GM11168 (cell line): Measurements from ENCODE around the gene OR51V1.
"Not testable (repeated sequence)": the region's sequence is repeated elsewhere in the genome, so short reads cannot be mapped to it uniquely, and the experiment has no call there.

Experiments
- in situ Hi-C: fragments of 300-500 bp; cut with MboI; formaldehyde crosslinking; loops from one replicate; pipeline ENCODE4 v1.12.0; 2022; ENCODE audit warnings: low sequenced_read_pairs; ENCODE audit not compliant: unreplicated experiment

Gene OR51V1

DNA sequence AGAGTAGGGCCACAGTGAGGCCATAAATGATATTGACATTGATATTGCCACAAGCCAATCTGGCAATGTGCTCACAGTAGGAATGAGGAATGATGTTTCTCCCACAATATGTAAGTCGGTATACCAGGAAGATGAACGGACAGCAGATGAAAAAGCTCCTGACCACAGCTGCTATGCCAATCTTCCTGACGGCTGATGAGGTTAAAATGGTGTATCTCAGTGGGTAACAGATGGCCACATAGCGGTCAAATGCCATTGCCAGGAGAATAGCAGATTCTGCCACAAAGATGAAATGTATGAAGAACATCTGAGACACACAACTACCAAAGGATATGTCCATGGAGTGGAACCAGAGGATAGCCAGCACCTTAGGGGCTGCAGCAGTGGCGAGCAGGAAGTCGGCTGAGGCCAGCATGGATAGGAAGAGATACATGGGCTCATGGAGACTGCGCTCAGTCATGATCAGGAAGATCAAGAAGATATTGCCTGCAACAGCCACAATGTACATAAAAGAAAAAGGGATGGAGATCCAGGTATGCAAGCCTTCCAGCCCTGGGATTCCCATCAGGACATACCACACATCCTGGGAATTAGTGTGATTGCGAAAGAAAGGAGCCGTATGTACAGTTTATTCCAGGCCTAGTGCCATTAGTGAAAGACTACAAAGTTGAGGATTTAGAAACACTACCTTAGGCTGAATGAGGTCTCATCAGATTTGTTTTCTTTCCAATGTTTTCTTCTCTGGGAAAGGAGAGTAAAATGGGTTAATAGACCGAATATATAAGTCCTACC lies 22.2 kb downstream of the OR51V1 start:
- in situ Hi-C loops = no loop called here

DNA sequence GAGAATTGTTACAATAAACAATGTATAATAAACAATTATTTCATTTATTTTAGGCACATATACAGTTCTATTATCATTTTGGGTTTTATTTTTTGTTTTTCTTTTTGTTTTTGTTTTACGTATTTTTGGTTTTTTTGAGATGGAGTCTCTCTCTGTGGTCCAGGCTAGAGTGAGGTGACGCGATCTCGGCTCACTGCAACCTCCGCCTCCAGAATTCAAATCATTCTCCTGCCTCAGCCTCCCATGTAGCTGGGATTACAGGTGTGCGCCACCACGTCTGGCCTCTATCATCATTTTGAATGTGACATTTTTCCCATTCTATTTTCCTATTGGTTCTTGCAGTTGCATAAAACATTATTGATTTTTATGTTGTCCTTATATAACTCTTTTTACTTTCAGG lies 25.5 kb downstream of the OR51V1 start:
- in situ Hi-C loops = no loop called here

DNA sequence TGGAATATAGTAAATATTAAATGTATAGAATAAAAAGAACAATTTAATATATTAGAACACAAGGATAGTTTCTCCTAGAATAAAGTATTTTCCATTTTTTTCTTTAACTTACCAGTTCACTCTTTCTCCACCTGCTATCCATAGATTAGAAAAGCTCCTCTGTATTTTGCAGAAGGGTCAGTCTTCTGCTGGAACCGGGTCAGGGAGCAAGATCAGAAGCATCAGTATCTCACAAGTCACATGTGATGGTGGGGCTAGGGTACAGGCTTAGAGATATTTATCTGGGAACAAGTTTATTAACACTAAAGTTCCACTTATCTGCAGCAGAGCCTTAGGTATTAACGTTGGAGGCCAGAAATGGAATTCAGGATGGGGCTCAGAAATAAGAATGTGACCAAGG lies 28.6 kb downstream of the OR51V1 start:
- in situ Hi-C loops = no loop called here

DNA sequence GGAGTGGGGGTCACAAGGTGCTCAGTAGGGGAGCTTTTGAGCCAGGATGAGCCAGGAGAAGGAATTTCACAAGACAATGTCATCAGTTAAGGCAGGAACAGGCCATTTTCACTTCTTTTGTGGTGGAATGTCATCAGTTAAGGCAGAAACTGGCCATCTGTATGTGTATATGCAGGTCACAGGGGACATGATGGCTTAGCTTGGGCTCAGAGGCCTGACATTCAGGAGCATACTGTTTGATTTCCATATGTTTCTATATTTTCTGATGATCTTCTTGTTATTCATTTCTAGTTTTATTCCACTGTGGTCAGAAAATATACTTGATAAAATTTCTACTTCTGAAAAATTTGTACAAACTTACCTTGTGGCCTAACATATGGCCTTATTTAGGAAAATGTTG lies 34.6 kb downstream of the OR51V1 start:
- in situ Hi-C loops = not testable (repeated sequence)

DNA sequence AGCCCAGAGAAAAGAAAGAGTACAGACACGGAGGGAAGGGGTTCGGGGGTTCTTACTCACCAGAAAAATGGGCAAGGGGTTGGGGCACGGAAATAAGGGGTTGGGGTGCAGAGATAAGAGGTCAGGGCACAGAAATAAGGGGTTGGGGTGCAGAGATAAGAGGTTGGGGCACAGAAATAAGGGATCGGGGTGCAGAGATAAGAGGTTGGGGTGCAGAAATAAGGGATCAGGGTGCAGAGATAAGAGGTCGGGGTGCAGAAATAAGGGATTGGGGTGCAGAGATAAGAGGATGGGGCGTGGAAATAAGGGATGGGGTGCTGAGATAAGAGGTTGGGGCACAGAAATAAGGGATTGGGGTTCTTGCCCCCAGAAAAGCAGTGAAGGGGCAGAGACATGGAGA lies 35.7 kb downstream of the OR51V1 start:
- in situ Hi-C loops = not testable (repeated sequence)

DNA sequence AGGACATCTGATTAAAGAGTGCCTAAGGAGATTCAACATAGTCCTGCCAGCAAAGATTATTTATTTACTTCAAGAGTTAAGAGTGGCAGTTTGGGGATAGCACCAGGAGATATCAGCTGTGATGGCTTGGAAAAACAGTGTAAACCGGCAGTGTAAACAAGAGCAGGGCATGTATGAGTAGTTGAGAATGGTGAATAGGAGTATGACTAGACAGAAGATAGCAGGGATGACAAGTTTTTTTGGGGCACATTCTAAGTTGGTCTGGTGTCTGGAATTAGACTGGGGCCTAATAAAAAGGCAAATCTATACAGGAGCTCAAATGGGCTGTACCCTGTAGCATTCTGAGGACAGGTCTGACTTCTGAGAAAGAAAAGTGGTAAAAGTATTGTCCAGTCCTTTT lies 39.4 kb downstream of the OR51V1 start:
- in situ Hi-C loops = not testable (repeated sequence)

DNA sequence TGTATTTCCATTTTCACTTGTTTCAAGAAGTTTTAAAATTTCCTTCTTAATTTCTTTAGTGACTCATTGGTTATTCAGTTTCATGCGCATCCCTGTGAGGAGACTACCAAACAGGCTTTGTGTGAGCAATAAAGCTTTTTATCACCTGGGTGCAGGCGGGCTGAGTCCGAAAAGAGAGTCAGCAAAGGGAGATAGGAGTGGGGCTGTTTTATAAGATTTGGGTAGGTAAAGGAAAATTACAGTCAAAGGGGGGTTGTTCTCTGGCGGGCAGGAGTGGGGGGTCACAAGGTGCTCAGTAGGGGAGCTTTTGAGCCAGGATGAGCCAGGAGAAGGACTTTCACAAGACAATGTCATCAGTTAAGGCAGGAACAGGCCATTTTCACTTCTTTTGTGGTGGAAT lies 40.3 kb downstream of the OR51V1 start:
- in situ Hi-C loops = not testable (repeated sequence)

DNA sequence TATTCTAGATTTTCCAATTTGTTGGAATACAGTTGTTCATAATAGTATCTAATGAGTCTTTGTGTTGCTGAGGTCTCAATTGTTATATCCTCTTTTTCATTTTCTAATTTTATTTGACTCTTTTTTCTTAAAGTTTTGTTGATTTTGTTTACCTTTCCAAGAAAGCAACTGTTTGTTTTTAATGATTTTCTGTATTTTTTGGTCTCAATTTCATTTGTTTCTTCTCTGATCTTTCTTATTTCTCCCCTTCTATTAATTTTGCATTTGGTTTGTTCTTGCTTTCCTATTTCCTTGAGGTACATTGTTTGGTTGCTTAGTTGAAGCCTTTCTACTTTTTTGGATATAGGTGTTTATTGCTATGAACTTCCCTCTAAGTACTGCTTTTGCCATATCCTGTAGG lies 40.7 kb downstream of the OR51V1 start:
- in situ Hi-C loops = no loop called here

DNA sequence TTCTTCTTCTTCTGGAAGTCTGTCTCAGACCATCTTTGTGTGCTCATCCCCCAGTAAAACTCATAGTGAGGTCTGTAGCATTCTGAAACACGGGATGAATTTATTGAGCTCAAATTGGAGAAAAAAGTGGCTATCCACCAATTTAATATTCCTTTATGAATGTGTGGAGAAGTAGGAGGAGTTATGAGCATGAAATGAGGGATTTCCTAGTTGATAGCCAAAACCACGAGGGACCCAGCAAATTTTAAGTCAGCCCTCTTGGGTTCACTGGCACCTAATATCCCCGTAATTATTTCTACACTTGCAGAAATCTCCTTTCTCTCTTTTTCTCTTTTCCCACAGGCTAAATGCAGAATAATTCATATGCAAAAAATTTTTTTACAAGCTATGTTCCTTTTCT lies 45.8 kb downstream of the OR51V1 start, which contains the start of gene OR52A1:
OR52A1 (minus strand) TSS at position 101 of the 400 bp plus-strand sequence. CDS start 2,388 bp downstream, outside the sequence.
- in situ Hi-C loops = no loop called here

DNA sequence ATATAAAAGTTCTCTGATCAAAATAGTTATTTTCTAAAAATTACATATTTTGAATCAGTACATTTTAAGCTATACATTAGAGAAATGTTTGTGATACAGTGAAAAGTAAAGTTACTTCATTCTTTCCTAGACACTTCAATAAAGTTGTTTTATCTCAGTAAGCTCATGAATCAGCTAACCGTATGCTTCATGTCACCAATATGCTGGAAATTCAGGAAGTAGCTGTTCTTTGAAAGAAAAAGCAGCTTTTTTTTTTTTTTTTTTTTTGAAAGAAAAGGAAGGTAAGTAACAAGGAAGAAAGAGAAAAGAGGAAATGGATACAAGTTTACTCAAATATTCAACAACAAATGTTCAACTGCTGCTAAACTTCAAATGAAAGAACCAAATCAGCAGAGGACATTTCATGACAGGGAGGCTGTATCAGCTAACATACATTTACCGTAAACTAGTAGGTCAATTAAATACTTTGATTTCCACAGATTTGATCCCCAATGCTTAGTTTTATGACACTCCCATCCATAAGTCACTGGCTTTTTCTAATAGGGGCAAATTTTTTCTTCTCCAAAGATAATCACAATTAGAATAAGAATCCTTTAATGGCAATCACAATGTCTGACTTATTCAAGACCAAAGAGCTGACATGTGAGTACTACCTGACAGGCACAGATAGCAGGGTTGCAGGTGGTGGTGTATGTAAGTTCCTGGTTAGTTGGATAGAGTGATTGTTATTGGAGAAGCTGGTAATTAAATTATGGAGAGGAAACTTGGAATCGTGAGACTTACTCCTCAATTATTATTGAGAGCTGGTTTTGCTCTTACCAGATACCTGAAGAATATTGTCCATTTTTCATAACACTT lies 46.7 kb downstream of the OR51V1 start:
- in situ Hi-C loops = no loop called here

DNA sequence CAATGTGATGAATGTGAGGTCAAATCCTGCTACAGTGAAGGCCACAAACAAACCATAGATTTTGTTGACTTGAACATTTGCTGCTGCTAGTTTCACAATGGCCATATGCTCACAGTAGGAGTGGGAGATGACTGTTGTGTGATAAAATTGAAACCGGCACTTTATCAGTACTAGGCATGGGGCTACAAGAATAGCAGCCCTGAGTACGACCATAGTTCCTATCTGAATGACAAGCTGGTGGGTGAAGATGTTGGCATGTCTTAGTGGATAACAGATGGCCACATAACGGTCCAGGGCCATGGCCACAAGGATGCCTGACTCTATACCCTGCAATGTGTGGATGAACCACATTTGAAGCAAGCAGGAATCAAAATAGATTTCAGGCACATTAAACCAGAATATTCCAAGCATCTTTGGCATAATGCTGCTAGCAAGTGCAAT lies 48.7 kb downstream of the OR51V1 start:
- in situ Hi-C loops = no loop called here
